Chondrocyte (in vitro differentiated cells): Measurements from ENCODE around the gene TMEM178B. TPM values are rescaled to one million over a fixed set of nuclear protein-coding genes. Genes with fewer than 3 reads are reported as not detected.

Experiments used
- DNase-seq: peaks from one replicate; pipeline ENCODE4 v3.0.0; 2021; ENCODE audit warnings: mixed read lengths, low spot score
- H3K27ac Mint-ChIP-seq: one replicate; pipeline ENCODE4 v1.8.0; 2021; ENCODE audit warnings: mild to moderate bottlenecking, moderate library complexity, mixed read lengths; ENCODE audit not compliant: unreplicated experiment
- H3K27me3 Mint-ChIP-seq: 2 replicates; pipeline ENCODE4 v1.8.0; 2021; ENCODE audit warnings: low read depth, mixed read lengths
- H3K36me3 Mint-ChIP-seq: 2 replicates; pipeline ENCODE4 v1.8.0; 2021; ENCODE audit warnings: low read depth, mixed read lengths
- H3K4me1 Mint-ChIP-seq: 2 replicates; pipeline ENCODE4 v1.8.0; 2021; ENCODE audit warnings: low read depth, mild to moderate bottlenecking, mixed read lengths
- H3K4me3 Mint-ChIP-seq: one replicate; pipeline ENCODE4 v1.8.0; 2021; ENCODE audit warnings: mild to moderate bottlenecking, moderate library complexity, mixed read lengths; ENCODE audit not compliant: unreplicated experiment
- H3K9me3 Mint-ChIP-seq: 2 replicates; pipeline ENCODE4 v1.8.0; 2021; ENCODE audit warnings: low read depth, mixed read lengths
- total RNA-seq: library from RNA; stranded (reverse); gene quantifications from 3 replicates; pipeline ENCODE4 v1.2.1, GENCODE V29; 2021
- TF ChIP-seq, protein P1 (sequence below): fragments of 200-600 bp; sonication (generic); IDR thresholded peaks from 2 replicates; pipeline ENCODE4 v1.5.0; 2021; ENCODE audit warnings: antibody characterized with exemption, mild to moderate bottlenecking, moderate library complexity

Gene TMEM178B
- total RNA-seq, 1 donor from 2014 or later = 0.92 TPM

DNA sequence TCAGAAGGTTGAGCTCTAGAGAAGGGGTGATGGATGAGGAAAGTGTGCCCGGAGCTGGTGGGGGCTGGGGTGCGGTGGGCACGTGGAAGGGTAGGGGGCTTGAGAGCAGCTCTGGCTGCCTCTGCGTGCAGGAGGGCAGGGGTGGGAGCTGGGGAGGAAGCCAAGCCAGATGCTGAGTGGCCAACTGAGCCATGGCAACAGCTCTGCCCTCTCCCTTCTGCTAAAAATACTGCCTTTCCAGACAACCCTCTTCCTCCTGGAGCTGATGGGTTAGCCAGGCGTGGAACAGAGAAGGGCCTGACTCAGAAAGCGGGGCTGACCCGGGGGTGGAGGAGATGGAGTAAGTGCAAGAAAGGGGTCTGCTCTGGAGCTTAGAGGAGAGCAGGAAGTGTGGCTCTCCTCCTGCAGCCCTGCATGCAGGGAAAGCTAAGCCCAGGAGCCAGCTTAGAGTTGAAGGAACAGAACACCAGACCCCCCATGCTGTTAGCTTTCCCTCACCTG is 362.8 kb downstream of the TMEM178B start:
- no peak for DNase-seq
- no peak overlapping the region for H3K4me3 Mint-ChIP-seq
- no peaks in the 10 kb centered on the region for H3K9me3 Mint-ChIP-seq
- TF ChIP-seq, protein P1, sequence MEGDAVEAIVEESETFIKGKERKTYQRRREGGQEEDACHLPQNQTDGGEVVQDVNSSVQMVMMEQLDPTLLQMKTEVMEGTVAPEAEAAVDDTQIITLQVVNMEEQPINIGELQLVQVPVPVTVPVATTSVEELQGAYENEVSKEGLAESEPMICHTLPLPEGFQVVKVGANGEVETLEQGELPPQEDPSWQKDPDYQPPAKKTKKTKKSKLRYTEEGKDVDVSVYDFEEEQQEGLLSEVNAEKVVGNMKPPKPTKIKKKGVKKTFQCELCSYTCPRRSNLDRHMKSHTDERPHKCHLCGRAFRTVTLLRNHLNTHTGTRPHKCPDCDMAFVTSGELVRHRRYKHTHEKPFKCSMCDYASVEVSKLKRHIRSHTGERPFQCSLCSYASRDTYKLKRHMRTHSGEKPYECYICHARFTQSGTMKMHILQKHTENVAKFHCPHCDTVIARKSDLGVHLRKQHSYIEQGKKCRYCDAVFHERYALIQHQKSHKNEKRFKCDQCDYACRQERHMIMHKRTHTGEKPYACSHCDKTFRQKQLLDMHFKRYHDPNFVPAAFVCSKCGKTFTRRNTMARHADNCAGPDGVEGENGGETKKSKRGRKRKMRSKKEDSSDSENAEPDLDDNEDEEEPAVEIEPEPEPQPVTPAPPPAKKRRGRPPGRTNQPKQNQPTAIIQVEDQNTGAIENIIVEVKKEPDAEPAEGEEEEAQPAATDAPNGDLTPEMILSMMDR = no peak
- H3K27me3 Mint-ChIP-seq = peaks cover 5% of the 10 kb centered on the region
- no peak overlapping the region for H3K27ac Mint-ChIP-seq
- H3K36me3 Mint-ChIP-seq = no peaks in the 10 kb centered on the region
- no peaks in the 10 kb centered on the region for H3K4me1 Mint-ChIP-seq

- DNase-seq = no peak
- H3K4me3 Mint-ChIP-seq = no peak overlapping the region
Measured at GRCh38 chr7:141439164-141439563, 365.3 kb downstream of the TMEM178B start.

GRCh38 chr7:141439776-141440175 is 365.9 kb downstream of the TMEM178B start:
- no peak overlapping the region for H3K27ac Mint-ChIP-seq
- H3K36me3 Mint-ChIP-seq = no peaks in the 10 kb centered on the region
- H3K9me3 Mint-ChIP-seq = no peaks in the 10 kb centered on the region
- no peak overlapping the region for H3K4me3 Mint-ChIP-seq
- H3K4me1 Mint-ChIP-seq = no peaks in the 10 kb centered on the region
- H3K27me3 Mint-ChIP-seq = peaks cover 5% of the 10 kb centered on the region
- TF ChIP-seq, protein P1 = no peak
- DNase-seq = no peak

More at GRCh38 chr7:141439164-141439563, 365.3 kb downstream of the TMEM178B start:
- no peaks in the 10 kb centered on the region for H3K9me3 Mint-ChIP-seq
- peaks cover 5% of the 10 kb centered on the region for H3K27me3 Mint-ChIP-seq
- H3K36me3 Mint-ChIP-seq = no peaks in the 10 kb centered on the region
- H3K27ac Mint-ChIP-seq = no peak overlapping the region
- TF ChIP-seq, protein P1 = no peak
- no peaks in the 10 kb centered on the region for H3K4me1 Mint-ChIP-seq

- H3K27me3 Mint-ChIP-seq = peaks cover 3% of the 10 kb centered on the region
- no peaks in the 10 kb centered on the region for H3K9me3 Mint-ChIP-seq
- DNase-seq = no peak
- TF ChIP-seq, protein P1 = no peak
- H3K4me1 Mint-ChIP-seq = no peaks in the 10 kb centered on the region
- no peaks in the 10 kb centered on the region for H3K36me3 Mint-ChIP-seq
- H3K27ac Mint-ChIP-seq = no peak overlapping the region
- H3K4me3 Mint-ChIP-seq = no peak overlapping the region
Measured at GRCh38 chr7:141441837-141442627, 368.2 kb downstream of the TMEM178B start.

DNA sequence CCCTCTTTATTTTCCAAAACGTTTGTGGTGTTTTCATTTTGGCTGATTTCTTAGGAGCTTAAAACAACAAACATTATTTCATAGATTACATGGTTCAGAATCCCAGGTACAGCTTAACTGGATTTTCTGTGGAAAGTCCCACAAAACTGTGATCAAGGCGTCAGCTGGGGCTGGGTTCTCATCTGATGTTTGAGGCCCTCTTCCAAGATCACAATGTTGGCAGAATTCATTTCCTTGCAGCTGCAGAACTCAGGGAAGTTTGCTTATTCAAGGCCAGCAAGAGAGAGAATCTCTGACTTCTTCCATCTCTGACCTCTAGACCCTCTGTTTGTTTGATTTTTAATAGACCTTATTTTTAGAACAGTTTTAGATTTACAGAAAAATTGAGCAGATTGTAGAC is 368.9 kb downstream of the TMEM178B start:
- Mint-ChIP-seq H3K27me3 (peaks cover 3% of the 10 kb centered on the region), H3K27ac (no peak overlapping the region), H3K4me1 (no peaks in the 10 kb centered on the region), H3K9me3 (no peaks in the 10 kb centered on the region), H3K4me3 (no peak overlapping the region), H3K36me3 (no peaks in the 10 kb centered on the region)
- DNase-seq = no peak
- TF ChIP-seq, protein P1 = no peak
